Naive thymus-derived CD4-positive, alpha-beta T cell (primary cell): ENCODE data around the gene AP1S2. TPM values are rescaled to one million over a fixed set of nuclear protein-coding genes. Genes with fewer than 3 reads are reported as not detected.

ENCODE experiments used
- ATAC-seq: fragments of 150-1000 bp; cut with Tn5 transposase; 2 replicates; pipeline ENCODE4 v1.10.0; 2021; ENCODE audit warnings: mild to moderate bottlenecking, moderate library complexity
- CTCF ChIA-PET: fragments of 350-600 bp; sonication (Branson Sonifier 250); formaldehyde crosslinking; loops from one replicate; lab custom pipeline; 2021; ENCODE audit warnings: antibody characterized with exemption; lab: Charles Lee
- POLR2A ChIA-PET: fragments of 350-600 bp; sonication (Branson Sonifier 250); formaldehyde crosslinking; loops from one replicate; lab custom pipeline; 2021; ENCODE audit warnings: antibody characterized with exemption, inconsistent platforms; lab: Charles Lee
- DNase-seq, 9 donors: peaks; one replicate each; pipeline versions ENCODE4 v3.0.0 to v3.0.0-alpha.2; 2020 to 2022; ENCODE audit warnings: mixed read lengths in 1 of 9
- H3K27ac ChIP-seq: one replicate; pipeline ENCODE4 v1.7.0; 2013; ENCODE audit warnings: mild to moderate bottlenecking, low read depth, low read length, moderate library complexity
- H3K27me3 ChIP-seq, 2 donors: one replicate each; pipeline ENCODE4 v1.7.0; 2013; ENCODE audit warnings: low read length in 2 of 2, mild to moderate bottlenecking in 2 of 2, moderate library complexity in 2 of 2; ENCODE audit not compliant: control insufficient read depth in 2 of 2, insufficient read depth in 2 of 2
- H3K36me3 ChIP-seq, 3 experiments: 1 replicate in 2 of 3; 2 replicates in 1 of 3; pipeline ENCODE4 v1.7.0; 2013; ENCODE audit warnings: low read length in 3 of 3, mild to moderate bottlenecking in 3 of 3, moderate library complexity in 1 of 3; ENCODE audit not compliant: insufficient read depth in 3 of 3, control insufficient read depth in 2 of 3
- H3K4me1 ChIP-seq, 2 donors: one replicate each; pipeline ENCODE4 v1.7.0; 2013; ENCODE audit warnings: low read length in 2 of 2, mild to moderate bottlenecking in 2 of 2, moderate library complexity in 1 of 2; ENCODE audit not compliant: control insufficient read depth in 2 of 2, insufficient read depth in 2 of 2
- H3K4me3 ChIP-seq: 2 replicates; pipeline ENCODE4 v1.7.0; 2013; ENCODE audit warnings: mild to moderate bottlenecking, low read length
- H3K9me3 ChIP-seq, 3 experiments: 1 replicate in 2 of 3; 2 replicates in 1 of 3; pipeline ENCODE4 v1.7.0; 2013; ENCODE audit warnings: low read length in 3 of 3; ENCODE audit not compliant: control insufficient read depth in 2 of 3
- H3K27ac Mint-ChIP-seq, 9 donors: one replicate each; pipeline ENCODE4 v1.8.0; 2020 to 2022; ENCODE audit warnings: mixed read lengths in 9 of 9, mild to moderate bottlenecking in 8 of 9, moderate library complexity in 5 of 9, inconsistent platforms in 2 of 9
- H3K27me3 Mint-ChIP-seq, 5 donors: one replicate each; pipeline ENCODE4 v1.8.0; 2021 to 2022; ENCODE audit warnings: mixed read lengths in 5 of 5, mild to moderate bottlenecking in 1 of 5
- H3K36me3 Mint-ChIP-seq, 5 donors: one replicate each; pipeline ENCODE4 v1.8.0; 2020 to 2022; ENCODE audit warnings: mixed read lengths in 5 of 5, mild to moderate bottlenecking in 3 of 5, inconsistent platforms in 1 of 5
- H3K4me1 Mint-ChIP-seq, 7 donors: one replicate each; pipeline ENCODE4 v1.8.0; 2020 to 2022; ENCODE audit warnings: mixed read lengths in 7 of 7, mild to moderate bottlenecking in 3 of 7, inconsistent platforms in 1 of 7
- H3K4me3 Mint-ChIP-seq, 10 donors: one replicate each; pipeline ENCODE4 v1.8.0; 2020 to 2022; ENCODE audit warnings: mild to moderate bottlenecking in 10 of 10, mixed read lengths in 10 of 10, moderate library complexity in 6 of 10, inconsistent platforms in 2 of 10
- H3K9me3 Mint-ChIP-seq, 11 donors: one replicate each; pipeline ENCODE4 v1.8.0; 2020 to 2022; ENCODE audit warnings: mixed read lengths in 11 of 11, mild to moderate bottlenecking in 4 of 11, inconsistent platforms in 1 of 11, moderate library complexity in 1 of 11
- intact Hi-C, 2 donors: fragments of 100-400 bp; cut with micrococcal nuclease; formaldehyde crosslinking; loops; one replicate each; pipeline ENCODE4 v1.15.1; 2023
- polyA plus RNA-seq, 2 donors: library from polyadenylated mRNA; unstranded; fragments of 300-500 nt; fragmentation: Illumina TruSeq; gene quantifications; one replicate each; pipeline ENCODE4 v1.2.3, GENCODE V29; 2021
- total RNA-seq, 6 experiments: library from RNA in 5 of 6; stranded (reverse) in 5 of 6; gene quantifications; 1 replicate in 5 of 6; 2 replicates in 1 of 6; pipeline ENCODE4 v1.2.3 and lab custom pipeline; 2021 to 2026

Gene AP1S2
- 10 to 100 TPM; 21.2 to 75.8 (median 25.4) TPM for total RNA-seq
- polyA plus RNA-seq: 10 to 100 TPM; 24.4 to 31.4 TPM
- total RNA-seq (lab: John Stamatoyannopoulos, UW): 12.9 reads per million, percentile 41 among the genes with 10 or more reads in this experiment

GRCh38 chrX:15854712-15855567, at the start of gene AP1S2:
AP1S2 (minus strand) TSS chrX:15854813; CDS start chrX:15852524, 2,289 bp downstream.
- Mint-ChIP-seq H3K9me3 (peaks cover 0 to 1% (median 0%) of the 10 kb centered on the region in 11 donors), H3K4me3 (peak within 1 kb of the TSS; percentile 88 to 99 (median 94)), H3K27me3 (peaks cover 0 to 4% (median 0%) of the 10 kb centered on the region in 5 donors), H3K27ac (peak within 1 kb of the TSS; percentile 96 to 99 (median 98)), H3K36me3 (peaks cover 0 to 10% (median under 1%) of the 10 kb centered on the region in 5 donors), H3K4me1 (peaks cover 3 to 35% (median 20%) of the 10 kb centered on the region in 7 donors)
- peak within 1 kb of the TSS; percentile 72 for H3K4me3 ChIP-seq
- H3K27me3 ChIP-seq: no peaks in the 10 kb centered on the region
- peak within 1 kb of the TSS; percentile 87 for H3K27ac ChIP-seq
- peaks cover 0 to 4% of the 10 kb centered on the region in 2 donors for H3K4me1 ChIP-seq
- peak; percentile 97 for ATAC-seq
- intact Hi-C loops: loop anchor here (1.0 to 10.0 kb wide), 19 partner anchors 38 to 1090 kb away; partner anchors contain the start of genes CA5B (in 2 of the 2), PIGA (in 2 of the 2), SYAP1 (in 2 of the 2) and TXLNG (in 2 of the 2)
- ChIA-PET CTCF (interaction anchor here (0.8 kb wide), 1 partner anchor 106 kb away, joined by 6 read pairs; no protein-coding TSS in a partner anchor), POLR2A (interaction anchor here (0.7 to 2.7 kb wide), 13 partner anchors 9 to 1092 kb away, joined by 3 to 18 read pairs (median 4); partner anchors contain the start of genes CA5B, CTPS2, REPS2 and ZRSR2)
- no peaks in the 10 kb centered on the region for H3K9me3 ChIP-seq
- DNase-seq: peak; percentile 90 to 100 (median 99)
- no peaks in the 10 kb centered on the region for H3K36me3 ChIP-seq

GRCh38 chrX:15903186-15903681, 48.6 kb upstream of the AP1S2 start:
- Histone ChIP-seq H3K27ac (no peak overlapping the region), H3K36me3 (no peaks in the 10 kb centered on the region), H3K4me3 (no peak overlapping the region), H3K9me3 (no peaks in the 10 kb centered on the region), H3K27me3 (no peaks in the 10 kb centered on the region), H3K4me1 (no peaks in the 10 kb centered on the region)
- ChIA-PET CTCF (no interaction called here), POLR2A (no interaction called here)
- H3K27me3 Mint-ChIP-seq: peaks cover 0 to 4% (median 0%) of the 10 kb centered on the region in 5 donors
- DNase-seq (no peak), ATAC-seq (peak; percentile 69)
- H3K4me3 Mint-ChIP-seq: no peak overlapping the region
- H3K27ac Mint-ChIP-seq: no peak overlapping the region
- intact Hi-C loops: no loop called here
- peaks cover 0 to 4% (median 0%) of the 10 kb centered on the region in 7 donors for H3K4me1 Mint-ChIP-seq
- peaks cover 0 to 4% (median 0%) of the 10 kb centered on the region in 5 donors for H3K36me3 Mint-ChIP-seq
- peaks cover 0 to 19% (median 0%) of the 10 kb centered on the region in 11 donors for H3K9me3 Mint-ChIP-seq

GRCh38 chrX:15895334-15895733, 40.7 kb upstream of the AP1S2 start:
- ChIA-PET CTCF (no interaction called here), POLR2A (no interaction called here)
- no peak overlapping the region for H3K4me3 Mint-ChIP-seq
- Histone ChIP-seq H3K4me3 (no peak overlapping the region), H3K36me3 (no peaks in the 10 kb centered on the region), H3K27ac (no peak overlapping the region), H3K4me1 (no peaks in the 10 kb centered on the region), H3K27me3 (no peaks in the 10 kb centered on the region), H3K9me3 (no peaks in the 10 kb centered on the region)
- intact Hi-C loops: no loop called here
- H3K27ac Mint-ChIP-seq: no peak overlapping the region
- peaks cover 0 to 4% (median 0%) of the 10 kb centered on the region in 5 donors for H3K27me3 Mint-ChIP-seq
- no peaks in the 10 kb centered on the region for H3K36me3 Mint-ChIP-seq
- H3K9me3 Mint-ChIP-seq: peaks cover 0 to 17% (median 0%) of the 10 kb centered on the region in 11 donors
- ATAC-seq: no peak
- H3K4me1 Mint-ChIP-seq: peaks cover 0 to 9% (median 5%) of the 10 kb centered on the region in 7 donors
- no peak for DNase-seq

- Mint-ChIP-seq H3K4me1 (peaks cover 0 to 10% (median 4%) of the 10 kb centered on the region in 7 donors), H3K9me3 (peaks cover 0 to 14% (median 0%) of the 10 kb centered on the region in 11 donors), H3K27ac (no peak overlapping the region), H3K27me3 (peaks cover 0 to 4% (median 0%) of the 10 kb centered on the region in 5 donors), H3K4me3 (no peak overlapping the region), H3K36me3 (no peaks in the 10 kb centered on the region)
- Histone ChIP-seq H3K36me3 (no peaks in the 10 kb centered on the region), H3K27ac (no peak overlapping the region), H3K9me3 (no peaks in the 10 kb centered on the region), H3K4me3 (no peak overlapping the region), H3K27me3 (no peaks in the 10 kb centered on the region), H3K4me1 (no peaks in the 10 kb centered on the region)
- CTCF ChIA-PET: no interaction called here
- intact Hi-C loops: no loop called here
- ATAC-seq (no peak), DNase-seq (no peak)
- POLR2A ChIA-PET: no interaction called here
These were observed 40.1 kb upstream of the AP1S2 start for GRCh38 chrX:15894724-15895123.

- no peaks in the 10 kb centered on the region for H3K36me3 ChIP-seq
- H3K4me1 ChIP-seq: no peaks in the 10 kb centered on the region
- peaks cover 0 to 3% (median 0%) of the 10 kb centered on the region in 5 donors for H3K27me3 Mint-ChIP-seq
- DNase-seq (no peak), ATAC-seq (no peak)
- no peak overlapping the region for H3K27ac ChIP-seq
- CTCF ChIA-PET: no interaction called here
- POLR2A ChIA-PET: no interaction called here
- no peak overlapping the region for H3K4me3 Mint-ChIP-seq
- no peaks in the 10 kb centered on the region for H3K27me3 ChIP-seq
- H3K9me3 Mint-ChIP-seq: peaks cover 0 to 3% (median 0%) of the 10 kb centered on the region in 11 donors
- no peak overlapping the region for H3K4me3 ChIP-seq
- H3K9me3 ChIP-seq: no peaks in the 10 kb centered on the region
- peaks cover 0 to 10% (median 3%) of the 10 kb centered on the region in 7 donors for H3K4me1 Mint-ChIP-seq
- intact Hi-C loops: no loop called here
- no peaks in the 10 kb centered on the region for H3K36me3 Mint-ChIP-seq
- H3K27ac Mint-ChIP-seq: no peak overlapping the region
These were observed 35.9 kb upstream of the AP1S2 start for GRCh38 chrX:15890463-15890862.

GRCh38 chrX:15888062-15888461, 33.4 kb upstream of the AP1S2 start:
- Histone ChIP-seq H3K4me3 (no peak overlapping the region), H3K27ac (no peak overlapping the region), H3K9me3 (no peaks in the 10 kb centered on the region), H3K4me1 (no peaks in the 10 kb centered on the region), H3K36me3 (no peaks in the 10 kb centered on the region), H3K27me3 (no peaks in the 10 kb centered on the region)
- no peaks in the 10 kb centered on the region for H3K36me3 Mint-ChIP-seq
- ChIA-PET CTCF (no interaction called here), POLR2A (no interaction called here)
- intact Hi-C loops: no loop called here
- peaks cover 0 to 15% (median 8%) of the 10 kb centered on the region in 7 donors for H3K4me1 Mint-ChIP-seq
- H3K9me3 Mint-ChIP-seq: peaks cover 0 to 6% (median 0%) of the 10 kb centered on the region in 11 donors
- DNase-seq: no peak
- ATAC-seq: no peak
- peaks cover 0 to 3% (median 0%) of the 10 kb centered on the region in 5 donors for H3K27me3 Mint-ChIP-seq
- H3K4me3 Mint-ChIP-seq: no peak overlapping the region
- H3K27ac Mint-ChIP-seq: no peak overlapping the region
